ENCODE measurements around the gene CR1L. TPM values are rescaled to one million over a fixed set of nuclear protein-coding genes. Genes with fewer than 3 reads are reported as not detected.

CR1L gene
- total RNA-seq, 1 donor, result not detected

GRCh38 chr1:207647671-207648333 is 2.9 kb downstream of the CR1L start:
- Histone ChIP-seq H3K27ac (ENCODE audit: low read depth, low read length) (no peak overlapping the region), H3K4me1 (ENCODE audit: insufficient read depth, low read length) (peaks cover 5% of the 10 kb centered on the region), H3K36me3 (ENCODE audit: insufficient read depth, low read length) (no peaks in the 10 kb centered on the region), H3K4me3 (ENCODE audit: insufficient read depth, low read length) (no peak overlapping the region), H3K9me3 (ENCODE audit: low read depth, low read length) (no peaks in the 10 kb centered on the region), H4K20me1 (ENCODE audit: insufficient read depth, low read length) (no peaks in the 10 kb centered on the region), H3K79me2 (ENCODE audit: insufficient read depth, low read length) (no peaks in the 10 kb centered on the region), H2AFZ (ENCODE audit: low read length) (no peak overlapping the region), H3K27me3 (ENCODE audit: insufficient read depth, low read length) (peaks cover 21% of the 10 kb centered on the region), H3K4me2 (ENCODE audit: insufficient read depth, low read length) (no peak overlapping the region)
- TF ChIP-seq CTCF (IDR thresholded peaks at IDR 0.05; ENCODE audit: extremely low read depth, low read depth, low read length), result no peak
- no peak for DNase-seq (ENCODE audit: insufficient read length, low spot score, missing footprints)

- no peaks in the 10 kb centered on the region for H3K9me3 ChIP-seq (ENCODE audit: low read depth, low read length)
These were observed 3.6 kb downstream of the CR1L start for GRCh38 chr1:207648334-207649209.

GRCh38 chr1:207649210-207649753 is 4.3 kb downstream of the CR1L start:
- H3K36me3 ChIP-seq (ENCODE audit: insufficient read depth, low read length), result no peaks in the 10 kb centered on the region
- no peak for DNase-seq (ENCODE audit: insufficient read length, low spot score, missing footprints)
- no peaks in the 10 kb centered on the region for H4K20me1 ChIP-seq (ENCODE audit: insufficient read depth, low read length)
- peaks cover 23% of the 10 kb centered on the region for H3K27me3 ChIP-seq (ENCODE audit: insufficient read depth, low read length)
- no peak for TF ChIP-seq CTCF (IDR thresholded peaks at IDR 0.05; ENCODE audit: extremely low read depth, low read depth, low read length)
- H3K27ac ChIP-seq (ENCODE audit: low read depth, low read length), result no peak overlapping the region
- no peaks in the 10 kb centered on the region for H3K79me2 ChIP-seq (ENCODE audit: insufficient read depth, low read length)
- no peak overlapping the region for H2AFZ ChIP-seq (ENCODE audit: low read length)
- no peak overlapping the region for H3K4me2 ChIP-seq (ENCODE audit: insufficient read depth, low read length)
- no peaks in the 10 kb centered on the region for H3K9me3 ChIP-seq (ENCODE audit: low read depth, low read length)
- H3K4me1 ChIP-seq (ENCODE audit: insufficient read depth, low read length), result peaks cover 5% of the 10 kb centered on the region
- no peak overlapping the region for H3K4me3 ChIP-seq (ENCODE audit: insufficient read depth, low read length)

More at GRCh38 chr1:207648334-207649209, 3.6 kb downstream of the CR1L start:
- peaks cover 5% of the 10 kb centered on the region for H3K4me1 ChIP-seq (ENCODE audit: insufficient read depth, low read length)
- no peak for TF ChIP-seq CTCF (IDR thresholded peaks at IDR 0.05; ENCODE audit: extremely low read depth, low read depth, low read length)
- H3K27ac ChIP-seq (ENCODE audit: low read depth, low read length), result no peak overlapping the region
- no peaks in the 10 kb centered on the region for H4K20me1 ChIP-seq (ENCODE audit: insufficient read depth, low read length)
- no peak overlapping the region for H3K4me2 ChIP-seq (ENCODE audit: insufficient read depth, low read length)
- no peaks in the 10 kb centered on the region for H3K36me3 ChIP-seq (ENCODE audit: insufficient read depth, low read length)
- H2AFZ ChIP-seq (ENCODE audit: low read length), result no peak overlapping the region
- no peak overlapping the region for H3K4me3 ChIP-seq (ENCODE audit: insufficient read depth, low read length)
- no peak for DNase-seq (ENCODE audit: insufficient read length, low spot score, missing footprints)
- peaks cover 23% of the 10 kb centered on the region for H3K27me3 ChIP-seq (ENCODE audit: insufficient read depth, low read length)
- no peaks in the 10 kb centered on the region for H3K79me2 ChIP-seq (ENCODE audit: insufficient read depth, low read length)

Measured in osteoblast (primary cell).